GM21515 (cell line): Measurements from ENCODE around the gene PIPOX.
"Not testable (repeated sequence)": the region's sequence is repeated elsewhere in the genome, so short reads cannot be mapped to it uniquely, and the experiment has no call there.

ENCODE experiments used
- ATAC-seq: cut with Tn5 transposase; IDR thresholded peaks from one replicate; pipeline ENCODE4 v1.9.1; 2021; ENCODE audit not compliant: unreplicated experiment

The PIPOX gene

GRCh38 chr17:29073045-29073444 lies 30.1 kb downstream of the PIPOX start:
- no peak for ATAC-seq

GRCh38 chr17:29073520-29073919 lies 30.6 kb downstream of the PIPOX start:
- no peak for ATAC-seq

GRCh38 chr17:29074488-29074887 lies 31.5 kb downstream of the PIPOX start:
- ATAC-seq: no peak

DNA sequence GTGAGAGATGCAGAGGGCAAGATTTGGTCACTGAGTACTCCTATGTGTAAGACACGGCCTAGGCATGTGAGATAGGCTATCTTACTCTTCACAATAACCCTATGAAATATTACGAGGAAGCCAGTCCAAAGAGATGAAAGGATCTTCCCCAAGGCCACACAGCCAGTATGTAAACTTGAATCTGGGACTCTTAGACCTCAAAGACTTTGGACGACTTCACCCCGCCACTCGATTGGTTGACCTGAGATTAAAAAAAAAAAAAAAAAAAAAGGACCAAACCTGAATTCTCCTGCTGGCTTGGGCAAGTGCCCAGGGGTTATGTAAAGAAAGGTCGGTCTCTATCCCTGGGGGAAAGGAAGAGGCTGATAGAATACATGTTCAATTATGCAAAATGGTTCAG lies 33.1 kb downstream of the PIPOX start:
- no peak for ATAC-seq

GRCh38 chr17:29076722-29077121 lies 33.8 kb downstream of the PIPOX start:
- no peak for ATAC-seq

GRCh38 chr17:29077320-29077719 lies 34.4 kb downstream of the PIPOX start:
- ATAC-seq: no peak

- no peak for ATAC-seq
Measured at GRCh38 chr17:29078183-29079045, 35.5 kb downstream of the PIPOX start.

DNA sequence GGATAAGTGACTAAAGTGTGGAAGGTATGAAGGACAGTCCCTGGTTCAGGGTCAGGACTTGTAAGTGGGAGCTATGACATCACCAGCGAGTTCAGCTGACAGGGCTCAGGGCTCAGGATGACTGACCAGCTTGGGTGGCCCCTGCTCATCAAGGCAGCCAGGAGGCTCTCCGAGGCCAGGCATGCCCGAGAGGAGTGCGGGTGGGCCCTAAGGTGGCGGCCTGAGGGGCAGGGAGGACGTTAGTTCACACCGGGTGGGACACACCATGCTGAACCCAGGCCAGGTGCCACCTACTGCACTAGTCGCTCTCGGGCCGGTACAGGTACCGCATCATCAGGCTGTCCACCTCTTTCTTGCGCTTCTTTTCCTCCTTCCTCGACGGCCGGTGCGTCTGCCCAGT lies 36.5 kb downstream of the PIPOX start:
- ATAC-seq: no peak

DNA sequence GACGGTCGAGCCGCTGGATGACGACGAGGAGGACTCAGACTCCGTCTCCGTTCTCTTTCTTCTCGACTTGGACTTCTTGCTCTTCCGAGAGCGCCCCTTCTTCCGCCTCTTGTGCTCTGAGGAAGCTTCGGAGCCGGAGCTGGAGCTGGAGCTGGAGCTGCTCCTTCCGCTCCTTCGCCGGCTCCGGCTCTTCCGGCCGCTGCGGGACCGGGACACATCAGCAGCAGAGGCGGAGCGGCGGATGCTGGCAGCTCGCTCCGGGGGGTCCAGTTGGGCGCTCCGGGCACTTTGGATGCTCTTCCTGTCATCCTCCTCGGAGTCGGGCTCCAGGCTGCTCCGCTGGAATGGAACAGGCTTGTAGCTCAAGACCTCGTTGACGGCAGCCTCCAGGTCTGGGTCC lies 36.9 kb downstream of the PIPOX start:
- ATAC-seq: no peak

DNA sequence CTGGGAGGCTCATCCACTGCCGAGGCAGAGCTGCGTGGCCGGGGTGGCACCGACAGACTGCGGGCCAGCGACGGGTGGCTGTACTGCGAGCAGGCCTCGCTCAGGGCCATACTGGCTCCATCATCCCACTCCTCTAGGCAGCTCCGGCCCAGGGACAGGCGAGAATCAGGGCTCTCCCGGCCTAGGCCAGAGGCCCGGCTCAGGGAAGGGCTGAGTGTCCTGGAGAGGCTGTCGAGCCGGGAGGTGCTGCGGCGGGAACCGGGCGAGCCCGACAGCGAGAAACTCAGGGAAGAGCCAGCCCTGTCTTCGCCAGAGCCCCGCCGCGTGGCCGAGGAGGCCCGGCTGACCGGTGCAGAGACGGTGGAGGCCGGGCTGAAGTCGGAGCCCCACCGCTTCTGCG lies 37.4 kb downstream of the PIPOX start:
- no peak for ATAC-seq

- no peak for ATAC-seq
Measured at GRCh38 chr17:29080965-29081364, 38.0 kb downstream of the PIPOX start.

- no peak for ATAC-seq
Measured at GRCh38 chr17:29084541-29085146, 41.7 kb downstream of the PIPOX start.

- no peak for ATAC-seq
Measured at GRCh38 chr17:29085223-29085622, 42.3 kb downstream of the PIPOX start.

DNA sequence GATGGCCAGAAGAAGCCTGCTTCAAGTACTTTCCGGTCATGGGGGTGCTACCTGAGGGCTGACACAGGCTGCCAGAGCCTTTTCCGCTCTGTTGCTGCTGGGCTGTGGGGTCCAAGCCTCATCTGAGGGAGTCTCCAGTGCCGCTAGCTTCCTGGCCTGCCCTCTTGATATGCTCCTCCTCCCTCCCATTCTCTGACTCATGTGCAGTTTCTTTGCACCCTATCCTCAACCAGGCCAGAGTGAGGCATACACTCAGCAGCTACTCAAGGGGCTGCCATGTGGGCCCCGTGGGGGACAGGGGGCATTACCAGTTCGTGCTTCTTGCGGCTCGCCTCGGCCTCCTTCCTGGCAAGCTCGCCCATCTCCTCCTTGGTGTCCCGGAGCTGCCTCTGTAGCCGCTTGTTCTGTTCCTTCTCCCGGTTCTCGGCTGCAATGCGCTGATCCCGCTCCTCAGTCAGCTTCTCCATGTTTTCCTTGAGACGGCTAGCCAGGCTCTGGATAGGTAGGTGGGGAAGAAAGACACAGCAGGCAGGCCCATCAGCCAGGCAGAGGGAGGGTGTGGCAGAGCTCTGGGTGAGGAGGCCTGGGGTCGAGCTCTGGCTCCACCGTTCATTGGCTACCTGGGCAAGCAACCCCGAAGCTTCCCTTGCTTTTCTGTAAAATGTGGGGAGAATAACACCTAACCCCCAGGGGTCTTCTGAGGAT lies 43.8 kb downstream of the PIPOX start:
- no peak for ATAC-seq

DNA sequence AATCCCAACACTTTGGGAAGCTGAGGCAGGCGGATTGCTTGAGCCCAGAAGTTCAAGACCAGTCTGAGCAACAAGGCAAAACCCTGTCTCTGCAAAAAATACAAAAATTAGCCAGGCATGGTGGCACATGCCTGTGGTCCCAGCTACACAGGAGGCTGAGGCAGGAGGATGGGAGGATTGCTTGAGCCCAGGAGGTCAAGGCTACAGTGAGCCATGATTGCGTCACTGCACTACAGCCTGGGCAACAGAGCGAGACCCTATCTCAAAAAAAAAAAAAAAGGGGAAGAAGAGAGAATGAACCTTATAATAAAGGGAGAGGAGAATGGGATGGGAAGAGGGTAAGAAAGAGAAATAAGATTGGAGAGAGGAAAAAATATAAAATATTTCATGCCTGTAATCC lies 45.8 kb downstream of the PIPOX start:
- ATAC-seq: not testable (repeated sequence)

DNA sequence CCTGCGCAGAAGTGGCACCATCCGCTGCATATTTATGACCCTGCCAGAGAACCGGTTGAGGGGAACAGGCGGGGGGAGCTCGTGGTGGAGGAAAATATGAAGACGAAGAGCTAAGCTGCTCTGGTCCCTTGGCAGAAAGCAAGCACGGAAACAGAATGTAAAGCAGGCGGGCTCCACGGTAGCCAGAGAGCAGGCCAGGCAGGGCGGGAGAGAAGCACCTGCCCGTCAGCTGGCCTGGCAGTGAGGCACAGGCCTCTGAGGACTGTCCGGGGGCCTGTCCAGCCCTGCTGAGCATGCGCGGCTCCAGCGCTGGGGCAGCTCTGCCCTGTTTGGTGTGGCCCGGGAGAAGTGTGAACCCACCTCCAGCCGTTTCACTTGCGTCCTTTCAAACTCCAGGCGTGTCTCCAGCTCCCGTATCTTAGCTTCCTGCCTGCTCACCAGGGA lies 46.7 kb downstream of the PIPOX start:
- no peak for ATAC-seq

- no peak for ATAC-seq
Measured at GRCh38 chr17:29090108-29090507, 47.2 kb downstream of the PIPOX start.

GRCh38 chr17:29090750-29091605 lies 48.0 kb downstream of the PIPOX start:
- no peak for ATAC-seq

GRCh38 chr17:29091606-29092289 lies 48.8 kb downstream of the PIPOX start:
- ATAC-seq: no peak

- no peak for ATAC-seq
Measured at GRCh38 chr17:29093090-29093871, 50.3 kb downstream of the PIPOX start.
